ENCODE results near the gene P2RY2. TPM values are rescaled to one million over a fixed set of nuclear protein-coding genes. Genes with fewer than 3 reads are reported as not detected.

Gene P2RY2
- total RNA-seq, 5 donors from 2014 or later (not counting 1 experiment from before 2014, with no cell fraction given), result 0.12 TPM; not detected in 4

DNA sequence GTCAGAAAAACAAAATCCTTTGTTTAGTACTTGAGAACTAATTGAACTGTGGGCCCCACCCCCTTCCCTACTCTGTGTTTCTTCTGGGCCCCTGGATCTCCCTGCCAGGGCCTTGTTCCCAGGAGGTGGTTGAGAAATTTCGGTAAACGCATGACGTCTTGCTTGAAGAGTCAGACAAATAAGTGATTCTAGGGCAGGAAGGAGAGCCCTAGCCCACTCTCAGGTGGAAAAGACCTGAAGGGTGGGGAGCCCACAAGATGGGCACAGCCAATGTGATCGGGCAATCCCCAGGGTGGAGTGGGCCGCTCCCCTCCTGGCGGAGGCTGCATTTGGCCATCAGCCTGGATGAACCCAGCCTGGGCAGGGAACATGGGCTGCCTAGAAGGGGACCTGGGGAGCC, 16.8 kb upstream of the P2RY2 start:
- ATAC-seq (replicated peaks in 1 of 4) (no peak), DNase-seq (no peak)
- Mint-ChIP-seq H3K9me3 (no peaks in the 10 kb centered on the region), H3K4me3 (no peak overlapping the region), H3K4me1 (peaks cover 0 to 3% (median 0%) of the 10 kb centered on the region in 3 donors), H3K27ac (no peak overlapping the region), H3K27me3 (peaks cover 17 to 26% of the 10 kb centered on the region in 2 donors), H3K36me3 (no peaks in the 10 kb centered on the region)
- Histone ChIP-seq H3K27ac (ENCODE audit: low read length) (no peak overlapping the region), H3K27me3 (replicated peaks in 1 of 2; ENCODE audit: control insufficient read depth in 2 of 2, extremely low read depth in 1 of 2, insufficient read depth in 2 of 2, low read length in 1 of 2) (peaks cover 0 to 27% of the 10 kb centered on the region in 2 experiments), H3K4me3 (ENCODE audit: control insufficient read depth in 1 of 2, extremely low read depth in 1 of 2, low read length in 1 of 2) (no peak overlapping the region), H3K9me3 (no peaks in the 10 kb centered on the region), H3K36me3 (ENCODE audit: control insufficient read depth in 2 of 2, extremely low read depth in 1 of 2, insufficient read depth in 1 of 2, low read length in 1 of 2) (no peaks in the 10 kb centered on the region), H3K4me1 (ENCODE audit: control insufficient read depth in 1 of 2, extremely low read depth in 1 of 2, insufficient read depth in 2 of 2, low read length in 2 of 2) (no peaks in the 10 kb centered on the region)
- ChIA-PET CTCF (no interaction called here), POLR2A (no interaction called here)
- WGBS (ENCODE audit: insufficient coverage), result 100% methylated on average over 3 of the region's 6 CpGs

DNA sequence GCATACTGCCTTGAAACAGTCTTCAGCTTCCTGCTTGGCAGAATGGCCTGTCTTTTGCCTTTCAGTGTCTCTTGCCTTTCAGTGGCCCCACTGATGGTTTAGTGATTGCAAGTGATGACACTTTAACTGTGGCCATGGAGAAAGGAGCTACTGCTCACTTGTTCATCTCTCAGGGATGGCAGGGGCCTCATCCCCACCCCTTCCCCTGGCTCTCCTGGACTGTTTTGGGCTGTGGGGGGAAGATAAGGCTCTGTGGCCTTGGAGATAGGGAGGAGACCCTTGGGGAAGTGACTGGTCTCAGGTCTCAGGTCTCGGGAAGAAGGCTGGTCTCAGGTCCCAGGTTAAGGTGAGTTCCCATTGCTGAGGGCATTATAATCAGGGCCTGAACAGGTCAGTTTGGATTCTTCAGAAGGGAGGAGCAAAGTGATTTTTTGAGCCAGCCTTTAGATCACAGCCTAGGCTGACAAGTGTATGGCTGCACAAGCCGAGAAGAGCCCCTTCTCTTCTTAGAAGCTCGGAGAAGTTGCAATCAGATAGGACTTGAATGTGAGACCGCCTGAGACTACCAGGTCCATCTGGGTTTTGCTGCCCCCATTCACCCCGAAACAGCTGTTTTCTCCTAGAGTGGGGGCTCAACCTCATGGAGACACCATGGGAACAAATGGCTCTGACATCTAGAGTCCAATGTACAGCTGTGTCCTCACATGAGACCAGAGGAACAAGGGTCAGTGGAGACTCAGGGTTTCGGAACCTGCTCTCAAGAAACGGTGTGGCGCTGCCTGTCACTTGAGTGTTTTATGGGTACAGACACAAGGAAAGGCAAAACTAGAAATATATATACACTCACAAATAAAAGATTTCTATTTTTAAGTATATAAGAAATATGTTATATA, 15.9 kb upstream of the P2RY2 start:
- ATAC-seq (replicated peaks in 1 of 4) (no peak), DNase-seq (no peak)
- H3K4me1 ChIP-seq (ENCODE audit: control insufficient read depth in 1 of 2, extremely low read depth in 1 of 2, insufficient read depth in 2 of 2, low read length in 2 of 2), result no peaks in the 10 kb centered on the region
- CTCF ChIA-PET, result no interaction called here
- peaks cover 0 to 27% of the 10 kb centered on the region in 2 experiments for H3K27me3 ChIP-seq (replicated peaks in 1 of 2; ENCODE audit: control insufficient read depth in 2 of 2, extremely low read depth in 1 of 2, insufficient read depth in 2 of 2, low read length in 1 of 2)
- no peaks in the 10 kb centered on the region for H3K9me3 ChIP-seq
- POLR2A ChIA-PET, result no interaction called here
- Mint-ChIP-seq H3K9me3 (no peaks in the 10 kb centered on the region), H3K27ac (no peak overlapping the region), H3K4me3 (no peak overlapping the region), H3K36me3 (no peaks in the 10 kb centered on the region), H3K27me3 (peaks cover 17 to 26% of the 10 kb centered on the region in 2 donors), H3K4me1 (peaks cover 0 to 3% (median 0%) of the 10 kb centered on the region in 3 donors)
- no peak overlapping the region for H3K27ac ChIP-seq (ENCODE audit: low read length)
- no peak overlapping the region for H3K4me3 ChIP-seq (ENCODE audit: control insufficient read depth in 1 of 2, extremely low read depth in 1 of 2, low read length in 1 of 2)
- 70% methylated on average over 4 of the region's 8 CpGs for WGBS (ENCODE audit: insufficient coverage)
- no peaks in the 10 kb centered on the region for H3K36me3 ChIP-seq (ENCODE audit: control insufficient read depth in 2 of 2, extremely low read depth in 1 of 2, insufficient read depth in 1 of 2, low read length in 1 of 2)

GRCh38 chr11:73203322-73203721, 14.8 kb upstream of the P2RY2 start:
- peaks cover 17 to 26% of the 10 kb centered on the region in 2 donors for H3K27me3 Mint-ChIP-seq
- ATAC-seq (replicated peaks in 1 of 4) (no peak), DNase-seq (no peak)
- H3K27ac Mint-ChIP-seq, result no peak overlapping the region
- no peak overlapping the region for H3K4me3 ChIP-seq (ENCODE audit: control insufficient read depth in 1 of 2, extremely low read depth in 1 of 2, low read length in 1 of 2)
- H3K9me3 Mint-ChIP-seq, result no peaks in the 10 kb centered on the region
- H3K36me3 ChIP-seq (ENCODE audit: control insufficient read depth in 2 of 2, extremely low read depth in 1 of 2, insufficient read depth in 1 of 2, low read length in 1 of 2), result no peaks in the 10 kb centered on the region
- H3K4me3 Mint-ChIP-seq, result no peak overlapping the region
- ChIA-PET POLR2A (no interaction called here), CTCF (no interaction called here)
- H3K27me3 ChIP-seq (replicated peaks in 1 of 2; ENCODE audit: control insufficient read depth in 2 of 2, extremely low read depth in 1 of 2, insufficient read depth in 2 of 2, low read length in 1 of 2), result peaks cover 0 to 27% of the 10 kb centered on the region in 2 experiments
- H3K36me3 Mint-ChIP-seq, result no peaks in the 10 kb centered on the region
- H3K27ac ChIP-seq (ENCODE audit: low read length), result no peak overlapping the region
- H3K4me1 ChIP-seq (ENCODE audit: control insufficient read depth in 1 of 2, extremely low read depth in 1 of 2, insufficient read depth in 2 of 2, low read length in 2 of 2), result no peaks in the 10 kb centered on the region
- WGBS (ENCODE audit: insufficient coverage), result 91% methylated on average over 5 of the region's 6 CpGs
- H3K9me3 ChIP-seq, result no peaks in the 10 kb centered on the region
- H3K4me1 Mint-ChIP-seq, result peaks cover 0 to 3% (median 0%) of the 10 kb centered on the region in 3 donors

GRCh38 chr11:73203790-73204189, 14.3 kb upstream of the P2RY2 start:
- POLR2A ChIA-PET, result no interaction called here
- CTCF ChIA-PET, result no interaction called here
- Histone ChIP-seq H3K4me1 (ENCODE audit: control insufficient read depth in 1 of 2, extremely low read depth in 1 of 2, insufficient read depth in 2 of 2, low read length in 2 of 2) (no peaks in the 10 kb centered on the region), H3K27ac (ENCODE audit: low read length) (no peak overlapping the region), H3K4me3 (ENCODE audit: control insufficient read depth in 1 of 2, extremely low read depth in 1 of 2, low read length in 1 of 2) (no peak overlapping the region), H3K9me3 (no peaks in the 10 kb centered on the region), H3K36me3 (ENCODE audit: control insufficient read depth in 2 of 2, extremely low read depth in 1 of 2, insufficient read depth in 1 of 2, low read length in 1 of 2) (no peaks in the 10 kb centered on the region), H3K27me3 (replicated peaks in 1 of 2; ENCODE audit: control insufficient read depth in 2 of 2, extremely low read depth in 1 of 2, insufficient read depth in 2 of 2, low read length in 1 of 2) (peaks cover 0 to 27% of the 10 kb centered on the region in 2 experiments)
- H3K27ac Mint-ChIP-seq, result no peak overlapping the region
- DNase-seq, result no peak
- peaks cover 17 to 26% of the 10 kb centered on the region in 2 donors for H3K27me3 Mint-ChIP-seq
- ATAC-seq (replicated peaks in 1 of 4), result no peak
- H3K4me3 Mint-ChIP-seq, result no peak overlapping the region
- no peaks in the 10 kb centered on the region for H3K36me3 Mint-ChIP-seq
- peaks cover 0 to 1% (median 0%) of the 10 kb centered on the region in 3 donors for H3K9me3 Mint-ChIP-seq
- WGBS (ENCODE audit: insufficient coverage), result no CpG with 5 or more reads among the region's 4 CpGs
- peaks cover 0 to 3% (median 0%) of the 10 kb centered on the region in 3 donors for H3K4me1 Mint-ChIP-seq

GRCh38 chr11:73204711-73205121, 13.4 kb upstream of the P2RY2 start:
- DNase-seq, result peak in 1 of 35 experiments; percentile 23
- ATAC-seq (replicated peaks in 1 of 4), result no peak
- H3K27ac ChIP-seq (ENCODE audit: low read length), result no peak overlapping the region
- no peak overlapping the region for H3K27ac Mint-ChIP-seq
- no peaks in the 10 kb centered on the region for H3K4me1 ChIP-seq (ENCODE audit: control insufficient read depth in 1 of 2, extremely low read depth in 1 of 2, insufficient read depth in 2 of 2, low read length in 2 of 2)
- peaks cover 0 to 27% of the 10 kb centered on the region in 2 experiments for H3K27me3 ChIP-seq (replicated peaks in 1 of 2; ENCODE audit: control insufficient read depth in 2 of 2, extremely low read depth in 1 of 2, insufficient read depth in 2 of 2, low read length in 1 of 2)
- no peaks in the 10 kb centered on the region for H3K36me3 ChIP-seq (ENCODE audit: control insufficient read depth in 2 of 2, extremely low read depth in 1 of 2, insufficient read depth in 1 of 2, low read length in 1 of 2)
- H3K36me3 Mint-ChIP-seq, result no peaks in the 10 kb centered on the region
- H3K27me3 Mint-ChIP-seq, result peaks cover 17 to 26% of the 10 kb centered on the region in 2 donors
- H3K4me3 Mint-ChIP-seq, result no peak overlapping the region
- no peak overlapping the region for H3K4me3 ChIP-seq (ENCODE audit: control insufficient read depth in 1 of 2, extremely low read depth in 1 of 2, low read length in 1 of 2)
- WGBS (ENCODE audit: insufficient coverage), result 35% methylated on average over 6 of the region's 8 CpGs
- H3K9me3 ChIP-seq, result no peaks in the 10 kb centered on the region
- POLR2A ChIA-PET, result no interaction called here
- H3K9me3 Mint-ChIP-seq, result peaks cover 0 to 4% (median 0%) of the 10 kb centered on the region in 3 donors
- CTCF ChIA-PET, result no interaction called here
- peaks cover 0 to 3% (median 0%) of the 10 kb centered on the region in 3 donors for H3K4me1 Mint-ChIP-seq

DNA sequence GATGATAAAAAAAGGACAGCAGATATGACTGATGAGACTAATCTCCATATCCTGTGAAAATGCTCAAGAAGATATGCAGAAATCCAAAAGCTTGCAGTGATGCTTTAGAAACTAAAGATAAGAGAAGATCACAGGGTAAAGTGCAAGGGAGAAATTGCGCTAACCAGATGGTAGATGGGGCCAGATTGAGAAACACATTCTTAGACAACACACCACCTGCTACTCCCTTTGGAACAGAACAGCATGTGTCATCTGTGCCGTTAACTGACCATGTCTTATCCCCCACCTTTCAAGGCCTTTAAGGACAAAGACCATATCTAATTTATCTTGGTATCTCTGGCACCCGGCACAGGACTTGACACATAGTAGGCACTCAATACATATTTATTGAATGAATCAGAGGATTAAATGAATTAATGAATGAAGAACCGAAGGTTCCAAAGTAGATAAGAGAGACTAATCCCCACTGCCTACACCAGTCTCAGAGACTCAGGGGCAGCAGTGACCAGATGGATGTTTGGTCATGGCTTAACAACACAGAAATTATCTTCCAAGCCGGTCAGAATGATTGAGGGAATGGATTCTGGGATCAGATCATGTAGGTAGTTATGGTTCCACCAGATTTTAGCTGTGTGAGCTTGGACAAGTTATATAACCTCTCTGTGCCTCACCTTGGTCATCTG, 12.3 kb upstream of the P2RY2 start:
- DNase-seq (no peak), ATAC-seq (replicated peaks in 1 of 4) (no peak)
- H3K9me3 Mint-ChIP-seq, result peaks cover 0 to 4% (median 0%) of the 10 kb centered on the region in 3 donors
- H3K36me3 Mint-ChIP-seq, result no peaks in the 10 kb centered on the region
- H3K27me3 Mint-ChIP-seq, result peaks cover 14 to 25% of the 10 kb centered on the region in 2 donors
- ChIA-PET POLR2A (no interaction called here), CTCF (no interaction called here)
- no peaks in the 10 kb centered on the region for H3K4me1 ChIP-seq (ENCODE audit: control insufficient read depth in 1 of 2, extremely low read depth in 1 of 2, insufficient read depth in 2 of 2, low read length in 2 of 2)
- H3K4me3 Mint-ChIP-seq, result no peak overlapping the region
- no peak overlapping the region for H3K27ac Mint-ChIP-seq
- WGBS (ENCODE audit: insufficient coverage), result no CpG with 5 or more reads among the region's 5 CpGs
- H3K27me3 ChIP-seq (replicated peaks in 1 of 2; ENCODE audit: control insufficient read depth in 2 of 2, extremely low read depth in 1 of 2, insufficient read depth in 2 of 2, low read length in 1 of 2), result peaks cover 0 to 27% of the 10 kb centered on the region in 2 experiments
- H3K36me3 ChIP-seq (ENCODE audit: control insufficient read depth in 2 of 2, extremely low read depth in 1 of 2, insufficient read depth in 1 of 2, low read length in 1 of 2), result no peaks in the 10 kb centered on the region
- no peak overlapping the region for H3K27ac ChIP-seq (ENCODE audit: low read length)
- peaks cover 0 to 3% (median 0%) of the 10 kb centered on the region in 3 donors for H3K4me1 Mint-ChIP-seq
- H3K4me3 ChIP-seq (ENCODE audit: control insufficient read depth in 1 of 2, extremely low read depth in 1 of 2, low read length in 1 of 2), result no peak overlapping the region
- H3K9me3 ChIP-seq, result no peaks in the 10 kb centered on the region
